ENCODE measurements around the gene PI4K2B.
A peak's percentile ranks its signal among the peaks of the same experiment; 100 is the strongest.
"Not testable (repeated sequence)": the region's sequence is repeated elsewhere in the genome, so short reads cannot be mapped to it uniquely, and the experiment has no call there.

The PI4K2B gene

GRCh38 chr4:25306518-25307057, 72.8 kb downstream of the PI4K2B start:
- DNase-seq (ENCODE audit: low spot score), result no peak

GRCh38 chr4:25307596-25307995, 73.8 kb downstream of the PI4K2B start:
- DNase-seq (ENCODE audit: low spot score), result no peak

- DNase-seq (ENCODE audit: low spot score), result no peak
These were observed 74.5 kb downstream of the PI4K2B start for GRCh38 chr4:25308306-25308705.

GRCh38 chr4:25308761-25309160, 74.9 kb downstream of the PI4K2B start:
- DNase-seq (ENCODE audit: low spot score), result no peak

- no peak for DNase-seq (ENCODE audit: low spot score)
These were observed 76.4 kb downstream of the PI4K2B start for GRCh38 chr4:25310066-25310802.

GRCh38 chr4:25310803-25311166, 77.0 kb downstream of the PI4K2B start:
- DNase-seq (ENCODE audit: low spot score), result no peak

- DNase-seq (ENCODE audit: low spot score), result peak; percentile 89
These were observed 78.8 kb downstream of the PI4K2B start, which contains the start of gene ZCCHC4 for GRCh38 chr4:25312496-25313200. TSS of gene ZCCHC4 (plus strand) at chr4:25312774. CDS start at chr4:25312810, 36 bp downstream.

GRCh38 chr4:25313201-25313895, 79.5 kb downstream of the PI4K2B start:
- no peak for DNase-seq (ENCODE audit: low spot score)

- DNase-seq (ENCODE audit: low spot score), result no peak
These were observed 86.5 kb downstream of the PI4K2B start for GRCh38 chr4:25320336-25320735.

GRCh38 chr4:25320773-25321172, 86.9 kb downstream of the PI4K2B start:
- DNase-seq (ENCODE audit: low spot score), result no peak

GRCh38 chr4:25321703-25322102, 87.9 kb downstream of the PI4K2B start:
- DNase-seq (ENCODE audit: low spot score), result no peak

GRCh38 chr4:25328463-25328862, 94.6 kb downstream of the PI4K2B start:
- not testable (repeated sequence) for DNase-seq (ENCODE audit: low spot score)

Data from iPS-NIHi11 (cell line).